Epithelial cell of proximal tubule (primary cell): ENCODE measurements around the gene BRD8. TPM values are rescaled to one million over a fixed set of nuclear protein-coding genes. Genes with fewer than 3 reads are reported as not detected.
A peak's percentile ranks its signal among the peaks of the same experiment; 100 is the strongest.

Experiments
- DNase-seq: peaks from one replicate; pipeline ENCODE4 v3.0.0-alpha.2; 2011; ENCODE audit warnings: low read depth
- H3K4me3 ChIP-seq: 2 replicates; pipeline ENCODE4 v1.5.1; 2011; ENCODE audit warnings: low read depth, mild to moderate bottlenecking, low read length
- total RNA-seq: library from RNA; depleted of rRNA; stranded (reverse); fragments of >200 nt; gene quantifications from 2 replicates; pipeline ENCODE4 v1.2.3, GENCODE V29; 2015
- TF ChIP-seq, protein P1 (sequence below): conservative IDR thresholded peaks from 2 replicates; pipeline ENCODE4 v1.5.1; 2012; ENCODE audit warnings: low read depth, mild to moderate bottlenecking, low read length

Gene BRD8
- total RNA-seq, 1 donor from 2014 or later: 27.9 TPM

- DNase-seq: peak; percentile 36
- peak overlapping the region; percentile 87 for H3K4me3 ChIP-seq
- TF ChIP-seq, protein P1, sequence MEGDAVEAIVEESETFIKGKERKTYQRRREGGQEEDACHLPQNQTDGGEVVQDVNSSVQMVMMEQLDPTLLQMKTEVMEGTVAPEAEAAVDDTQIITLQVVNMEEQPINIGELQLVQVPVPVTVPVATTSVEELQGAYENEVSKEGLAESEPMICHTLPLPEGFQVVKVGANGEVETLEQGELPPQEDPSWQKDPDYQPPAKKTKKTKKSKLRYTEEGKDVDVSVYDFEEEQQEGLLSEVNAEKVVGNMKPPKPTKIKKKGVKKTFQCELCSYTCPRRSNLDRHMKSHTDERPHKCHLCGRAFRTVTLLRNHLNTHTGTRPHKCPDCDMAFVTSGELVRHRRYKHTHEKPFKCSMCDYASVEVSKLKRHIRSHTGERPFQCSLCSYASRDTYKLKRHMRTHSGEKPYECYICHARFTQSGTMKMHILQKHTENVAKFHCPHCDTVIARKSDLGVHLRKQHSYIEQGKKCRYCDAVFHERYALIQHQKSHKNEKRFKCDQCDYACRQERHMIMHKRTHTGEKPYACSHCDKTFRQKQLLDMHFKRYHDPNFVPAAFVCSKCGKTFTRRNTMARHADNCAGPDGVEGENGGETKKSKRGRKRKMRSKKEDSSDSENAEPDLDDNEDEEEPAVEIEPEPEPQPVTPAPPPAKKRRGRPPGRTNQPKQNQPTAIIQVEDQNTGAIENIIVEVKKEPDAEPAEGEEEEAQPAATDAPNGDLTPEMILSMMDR: peak; percentile 70
Measured at GRCh38 chr5:138180183-138180782, 1.9 kb upstream of the BRD8 start.

- TF ChIP-seq, protein P1: no peak
- DNase-seq: no peak
- H3K4me3 ChIP-seq: peak overlapping the region; percentile 87
Measured at GRCh38 chr5:138179277-138179857, 937 bp upstream of the BRD8 start.

- no peak for DNase-seq
- TF ChIP-seq, protein P1: no peak
- peak overlapping the region; percentile 87 for H3K4me3 ChIP-seq
Measured at GRCh38 chr5:138177941-138178515, 402 bp downstream of the BRD8 start.

DNA sequence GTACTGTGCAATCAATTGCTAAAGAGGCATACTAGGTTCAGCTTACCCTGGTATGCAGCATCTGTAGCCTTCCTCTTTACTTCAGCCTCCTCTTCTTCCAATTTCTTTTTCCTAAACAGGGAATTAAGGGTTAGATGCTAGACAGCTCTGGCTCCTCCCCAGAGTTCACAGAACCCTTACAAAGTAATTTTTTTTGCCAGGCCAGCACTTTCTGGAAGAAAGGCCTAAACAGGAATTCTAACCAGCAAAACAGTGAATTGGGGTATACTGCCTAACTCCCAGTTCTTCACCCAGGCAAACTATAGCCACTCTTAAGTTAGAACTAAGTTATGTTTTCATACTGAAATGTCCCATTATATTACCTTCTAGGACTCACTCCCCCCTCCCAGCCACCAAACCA lies 8.1 kb downstream of the BRD8 start:
- TF ChIP-seq, protein P1: no peak
- no peak for DNase-seq
- no peak overlapping the region for H3K4me3 ChIP-seq

DNA sequence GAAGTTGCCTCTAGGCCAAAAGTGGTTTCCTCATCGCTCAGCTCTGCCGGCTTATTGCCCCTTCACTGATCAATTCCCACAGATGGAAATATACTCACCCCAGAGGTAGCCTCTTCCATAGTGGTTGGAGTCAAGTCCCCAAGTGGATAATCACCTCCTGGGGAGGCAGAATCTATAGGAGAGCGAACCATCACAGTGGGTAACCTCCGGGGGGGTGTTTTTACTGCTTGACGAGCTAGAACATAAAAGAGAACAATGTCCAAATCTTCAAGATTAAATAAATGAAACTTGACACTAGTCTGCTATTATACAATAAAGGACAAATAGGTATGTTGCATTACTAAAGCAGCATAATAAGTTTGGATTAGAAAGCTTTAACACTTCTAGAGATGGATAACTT lies 9.3 kb downstream of the BRD8 start:
- no peak overlapping the region for H3K4me3 ChIP-seq
- DNase-seq: no peak
- TF ChIP-seq, protein P1: no peak

GRCh38 chr5:138163721-138164120 lies 14.7 kb downstream of the BRD8 start:
- TF ChIP-seq, protein P1: no peak
- no peak overlapping the region for H3K4me3 ChIP-seq
- DNase-seq: no peak

DNA sequence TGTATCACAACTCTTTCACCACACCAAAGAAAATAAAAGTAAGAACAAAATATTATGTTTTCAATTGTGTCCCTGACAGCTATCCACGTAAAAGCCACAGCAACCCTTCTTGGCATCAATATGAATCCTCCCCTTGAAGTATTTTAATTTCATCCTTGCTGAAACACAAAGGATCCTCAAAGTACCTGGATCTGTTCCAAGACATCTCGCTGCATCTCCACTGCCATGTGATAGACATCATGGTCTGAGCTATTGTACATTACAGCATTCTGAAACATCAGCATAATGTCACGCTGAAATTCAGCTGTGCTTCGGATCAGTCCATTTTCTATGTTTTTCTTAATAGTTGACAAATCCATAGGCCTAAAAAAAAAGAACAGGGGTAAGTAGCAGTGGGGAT lies 17.7 kb downstream of the BRD8 start:
- DNase-seq: no peak
- TF ChIP-seq, protein P1: no peak
- no peak overlapping the region for H3K4me3 ChIP-seq
